GM23248 (cell line): Measurements from ENCODE around the gene GRIK3.

Experiments
- EZH2 ChIP-seq: fragments of 200-600 bp; sonication (generic); IDR thresholded peaks from 2 replicates; pipeline ENCODE4 v1.6.1; 2018; ENCODE audit warnings: antibody characterized with exemption, mild to moderate bottlenecking; ENCODE audit not compliant: insufficient read depth, poor library complexity, severe bottlenecking
- EZH2phosphoT487 ChIP-seq: fragments of 200-600 bp; sonication (generic); IDR thresholded peaks from 2 replicates; pipeline ENCODE4 v1.6.1; 2018; ENCODE audit warnings: antibody characterized with exemption, moderate library complexity, mild to moderate bottlenecking, low read depth; ENCODE audit not compliant: insufficient read depth

DNA sequence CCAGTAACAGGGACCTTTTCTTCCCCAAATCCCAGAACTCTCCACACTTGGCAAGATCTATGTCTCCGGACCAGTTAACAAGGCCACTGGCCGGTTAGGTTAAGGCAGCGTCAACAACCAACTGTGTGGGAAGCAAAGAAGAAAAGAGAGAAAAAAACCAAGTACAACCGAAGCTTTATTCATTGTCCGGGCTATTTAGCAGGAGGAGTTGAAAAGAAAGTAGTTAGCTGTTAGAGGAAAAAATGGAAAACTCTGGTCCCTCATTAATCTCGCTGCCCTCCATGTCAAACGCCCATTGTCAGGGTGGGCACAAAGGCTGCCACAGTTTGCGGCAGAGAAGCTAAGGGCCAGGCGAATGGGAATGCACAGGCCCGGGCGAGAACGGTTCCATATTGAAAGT lies 49.3 kb upstream of the GRIK3 start:
- no peak for TF ChIP-seq EZH2
- TF ChIP-seq EZH2phosphoT487: no peak
